ENCODE measurements around the gene ZNF689. TPM values are rescaled to one million over a fixed set of nuclear protein-coding genes. Genes with fewer than 3 reads are reported as not detected.

The ZNF689 gene
- polyA plus RNA-seq, 1 donor from 2014 or later = 10.6 TPM

DNA sequence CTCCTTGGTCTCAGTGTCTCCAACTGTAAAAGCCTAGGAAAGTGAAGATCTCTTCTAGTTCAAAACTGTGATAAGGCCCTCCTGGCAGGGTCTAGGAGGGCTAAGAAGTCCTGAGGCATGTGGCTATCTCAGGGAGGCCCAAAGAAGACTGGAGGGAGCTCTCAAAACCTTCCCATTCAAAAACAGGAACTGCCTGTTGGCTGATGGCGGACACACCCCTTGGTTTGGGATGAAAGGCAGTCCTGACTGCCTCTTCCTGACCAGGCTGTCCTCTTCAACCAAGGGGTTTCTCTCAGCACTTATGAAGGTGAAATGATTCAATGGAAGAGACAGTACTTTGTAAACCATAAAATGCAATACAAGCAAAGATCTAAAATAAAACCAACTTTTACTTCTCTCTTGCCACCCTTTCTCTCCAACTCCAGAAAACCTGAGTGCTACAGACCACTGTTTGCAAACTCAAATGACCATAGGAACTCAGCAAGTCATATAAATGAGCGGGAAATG is 56.7 kb downstream of the ZNF689 start:
- TF ChIP-seq, protein P1, sequence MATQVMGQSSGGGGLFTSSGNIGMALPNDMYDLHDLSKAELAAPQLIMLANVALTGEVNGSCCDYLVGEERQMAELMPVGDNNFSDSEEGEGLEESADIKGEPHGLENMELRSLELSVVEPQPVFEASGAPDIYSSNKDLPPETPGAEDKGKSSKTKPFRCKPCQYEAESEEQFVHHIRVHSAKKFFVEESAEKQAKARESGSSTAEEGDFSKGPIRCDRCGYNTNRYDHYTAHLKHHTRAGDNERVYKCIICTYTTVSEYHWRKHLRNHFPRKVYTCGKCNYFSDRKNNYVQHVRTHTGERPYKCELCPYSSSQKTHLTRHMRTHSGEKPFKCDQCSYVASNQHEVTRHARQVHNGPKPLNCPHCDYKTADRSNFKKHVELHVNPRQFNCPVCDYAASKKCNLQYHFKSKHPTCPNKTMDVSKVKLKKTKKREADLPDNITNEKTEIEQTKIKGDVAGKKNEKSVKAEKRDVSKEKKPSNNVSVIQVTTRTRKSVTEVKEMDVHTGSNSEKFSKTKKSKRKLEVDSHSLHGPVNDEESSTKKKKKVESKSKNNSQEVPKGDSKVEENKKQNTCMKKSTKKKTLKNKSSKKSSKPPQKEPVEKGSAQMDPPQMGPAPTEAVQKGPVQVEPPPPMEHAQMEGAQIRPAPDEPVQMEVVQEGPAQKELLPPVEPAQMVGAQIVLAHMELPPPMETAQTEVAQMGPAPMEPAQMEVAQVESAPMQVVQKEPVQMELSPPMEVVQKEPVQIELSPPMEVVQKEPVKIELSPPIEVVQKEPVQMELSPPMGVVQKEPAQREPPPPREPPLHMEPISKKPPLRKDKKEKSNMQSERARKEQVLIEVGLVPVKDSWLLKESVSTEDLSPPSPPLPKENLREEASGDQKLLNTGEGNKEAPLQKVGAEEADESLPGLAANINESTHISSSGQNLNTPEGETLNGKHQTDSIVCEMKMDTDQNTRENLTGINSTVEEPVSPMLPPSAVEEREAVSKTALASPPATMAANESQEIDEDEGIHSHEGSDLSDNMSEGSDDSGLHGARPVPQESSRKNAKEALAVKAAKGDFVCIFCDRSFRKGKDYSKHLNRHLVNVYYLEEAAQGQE (IDR thresholded peaks at IDR 0.05; ENCODE audit: borderline replicate concordance) = no peak
- TF ChIP-seq EZH2 (IDR thresholded peaks at IDR 0.05; ENCODE audit: borderline replicate concordance, insufficient read depth, low read length, poor library complexity, severe bottlenecking) (no peak), TAF1 (IDR thresholded peaks at IDR 0.05; ENCODE audit: low read depth) (no peak), RAD21 (conservative IDR thresholded peaks at IDR 0.05) (no peak), POLR2AphosphoS5 (IDR thresholded peaks at IDR 0.05) (no peak), MXI1 (conservative IDR thresholded peaks at IDR 0.05; ENCODE audit: poor library complexity, severe bottlenecking) (no peak), SMC3 (conservative IDR thresholded peaks at IDR 0.05; ENCODE audit: poor library complexity) (no peak), EP300 (conservative IDR thresholded peaks at IDR 0.05; ENCODE audit: poor library complexity, severe bottlenecking) (no peak)
- TF ChIP-seq, protein P2, sequence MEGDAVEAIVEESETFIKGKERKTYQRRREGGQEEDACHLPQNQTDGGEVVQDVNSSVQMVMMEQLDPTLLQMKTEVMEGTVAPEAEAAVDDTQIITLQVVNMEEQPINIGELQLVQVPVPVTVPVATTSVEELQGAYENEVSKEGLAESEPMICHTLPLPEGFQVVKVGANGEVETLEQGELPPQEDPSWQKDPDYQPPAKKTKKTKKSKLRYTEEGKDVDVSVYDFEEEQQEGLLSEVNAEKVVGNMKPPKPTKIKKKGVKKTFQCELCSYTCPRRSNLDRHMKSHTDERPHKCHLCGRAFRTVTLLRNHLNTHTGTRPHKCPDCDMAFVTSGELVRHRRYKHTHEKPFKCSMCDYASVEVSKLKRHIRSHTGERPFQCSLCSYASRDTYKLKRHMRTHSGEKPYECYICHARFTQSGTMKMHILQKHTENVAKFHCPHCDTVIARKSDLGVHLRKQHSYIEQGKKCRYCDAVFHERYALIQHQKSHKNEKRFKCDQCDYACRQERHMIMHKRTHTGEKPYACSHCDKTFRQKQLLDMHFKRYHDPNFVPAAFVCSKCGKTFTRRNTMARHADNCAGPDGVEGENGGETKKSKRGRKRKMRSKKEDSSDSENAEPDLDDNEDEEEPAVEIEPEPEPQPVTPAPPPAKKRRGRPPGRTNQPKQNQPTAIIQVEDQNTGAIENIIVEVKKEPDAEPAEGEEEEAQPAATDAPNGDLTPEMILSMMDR (IDR thresholded peaks at IDR 0.05; ENCODE audit: poor library complexity, severe bottlenecking) = no peak
- Histone ChIP-seq H4K20me1 (ENCODE audit: insufficient read depth) (no peaks in the 10 kb centered on the region), H3K4me2 (ENCODE audit: low read length) (no peak overlapping the region), H3K27me3 (ENCODE audit: insufficient read depth, low read depth, low read length) (no peaks in the 10 kb centered on the region), H3F3A (ENCODE audit: insufficient read depth, low read length, poor library complexity, severe bottlenecking) (no peaks in the 10 kb centered on the region), H3K9me3 (ENCODE audit: low read length) (no peaks in the 10 kb centered on the region), H3K27ac (ENCODE audit: low read length) (no peak overlapping the region), H3K9ac (ENCODE audit: low read length) (no peak overlapping the region), H3K9me2 (ENCODE audit: insufficient read depth, low read length) (no peaks in the 10 kb centered on the region), H2AFZ (ENCODE audit: low read depth, low read length) (no peak overlapping the region), H3K36me3 (ENCODE audit: insufficient read depth, low read length) (no peaks in the 10 kb centered on the region), H3K79me2 (replicated peaks; ENCODE audit: insufficient read depth, low read length) (peaks cover 7% of the 10 kb centered on the region), H3K4me3 (ENCODE audit: low read length) (no peak overlapping the region)

DNA sequence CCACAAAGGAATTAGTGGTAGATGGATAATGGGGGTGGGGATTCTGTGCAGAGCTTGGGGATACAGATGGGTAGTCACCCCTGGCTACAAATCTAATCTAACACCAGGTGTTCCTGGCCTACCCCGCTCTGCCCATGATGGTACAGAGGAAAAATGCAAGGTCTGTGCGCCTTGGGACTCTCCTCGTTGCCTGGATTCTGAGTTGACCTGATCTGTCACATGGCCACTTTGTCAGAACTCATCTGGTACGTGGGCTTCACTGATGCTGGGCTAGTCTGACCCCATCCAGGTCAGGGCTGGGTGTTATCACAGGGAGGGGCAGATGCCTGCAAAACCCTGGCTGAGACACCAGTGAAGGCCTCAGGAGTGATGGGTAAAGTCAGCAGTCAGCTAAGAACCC is 57.2 kb downstream of the ZNF689 start:
- TF ChIP-seq SMC3 (conservative IDR thresholded peaks at IDR 0.05; ENCODE audit: poor library complexity) (no peak), EZH2 (IDR thresholded peaks at IDR 0.05; ENCODE audit: borderline replicate concordance, insufficient read depth, low read length, poor library complexity, severe bottlenecking) (no peak), EP300 (conservative IDR thresholded peaks at IDR 0.05; ENCODE audit: poor library complexity, severe bottlenecking) (no peak), MXI1 (conservative IDR thresholded peaks at IDR 0.05; ENCODE audit: poor library complexity, severe bottlenecking) (no peak), TAF1 (IDR thresholded peaks at IDR 0.05; ENCODE audit: low read depth) (no peak), POLR2AphosphoS5 (IDR thresholded peaks at IDR 0.05) (no peak), RAD21 (conservative IDR thresholded peaks at IDR 0.05) (no peak)
- TF ChIP-seq, protein P1 (IDR thresholded peaks at IDR 0.05; ENCODE audit: borderline replicate concordance) = no peak
- Histone ChIP-seq H3K27ac (ENCODE audit: low read length) (no peak overlapping the region), H3K4me2 (ENCODE audit: low read length) (no peak overlapping the region), H3F3A (ENCODE audit: insufficient read depth, low read length, poor library complexity, severe bottlenecking) (no peaks in the 10 kb centered on the region), H3K9me3 (ENCODE audit: low read length) (no peaks in the 10 kb centered on the region), H2AFZ (ENCODE audit: low read depth, low read length) (no peak overlapping the region), H3K9ac (ENCODE audit: low read length) (no peak overlapping the region), H3K36me3 (ENCODE audit: insufficient read depth, low read length) (no peaks in the 10 kb centered on the region), H4K20me1 (ENCODE audit: insufficient read depth) (no peaks in the 10 kb centered on the region), H3K27me3 (ENCODE audit: insufficient read depth, low read depth, low read length) (no peaks in the 10 kb centered on the region), H3K9me2 (ENCODE audit: insufficient read depth, low read length) (no peaks in the 10 kb centered on the region), H3K4me3 (ENCODE audit: low read length) (no peak overlapping the region), H3K79me2 (replicated peaks; ENCODE audit: insufficient read depth, low read length) (peaks cover 7% of the 10 kb centered on the region)
